Ramos (cell line): Measurements from ENCODE around the gene CIC.

Experiments
- in situ Hi-C: fragments of 300-500 bp; cut with MboI; formaldehyde crosslinking; loops from one replicate; pipeline ENCODE4 v1.14.3; 2022; ENCODE audit warnings: low sequenced_read_pairs; ENCODE audit not compliant: unreplicated experiment

Gene CIC

GRCh38 chr19:42295342-42295741 is 26.3 kb downstream of the CIC start:
- in situ Hi-C loops = no loop called here

DNA sequence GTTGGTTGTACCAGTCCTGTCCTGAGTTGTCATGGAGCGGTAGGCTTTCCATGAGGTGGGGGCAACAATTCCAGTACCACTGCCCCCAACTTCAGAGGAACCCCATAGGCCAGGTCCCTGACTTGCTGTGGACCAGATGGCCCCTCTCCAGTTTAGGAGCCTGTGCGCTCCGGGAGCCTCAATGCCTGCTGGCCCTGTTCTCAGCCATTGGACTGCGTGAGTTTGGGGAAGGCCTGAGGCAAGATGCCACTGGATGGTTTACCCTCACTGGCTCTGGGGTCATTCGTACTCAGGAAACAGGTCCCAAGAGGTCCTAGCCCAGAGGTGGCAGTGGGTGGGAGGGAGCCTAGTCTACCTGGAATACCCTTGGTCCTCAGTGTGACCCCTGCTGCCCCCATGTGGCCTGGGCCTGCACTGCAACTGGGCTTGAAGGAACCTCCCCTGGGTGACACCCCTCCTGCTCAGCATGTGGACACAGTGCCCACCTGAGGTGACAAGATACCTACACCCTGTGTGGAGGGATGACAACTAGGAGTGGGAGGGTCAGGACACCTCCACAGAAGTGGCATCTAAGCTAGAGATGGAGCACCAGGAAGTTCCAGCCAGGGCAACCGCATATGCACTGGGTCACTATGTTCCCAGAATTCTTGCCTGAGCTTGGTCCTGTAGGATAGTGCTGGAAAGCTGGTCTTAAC is 26.9 kb downstream of the CIC start:
- in situ Hi-C loops = no loop called here

GRCh38 chr19:42297039-42297438 is 28.0 kb downstream of the CIC start:
- in situ Hi-C loops = no loop called here

DNA sequence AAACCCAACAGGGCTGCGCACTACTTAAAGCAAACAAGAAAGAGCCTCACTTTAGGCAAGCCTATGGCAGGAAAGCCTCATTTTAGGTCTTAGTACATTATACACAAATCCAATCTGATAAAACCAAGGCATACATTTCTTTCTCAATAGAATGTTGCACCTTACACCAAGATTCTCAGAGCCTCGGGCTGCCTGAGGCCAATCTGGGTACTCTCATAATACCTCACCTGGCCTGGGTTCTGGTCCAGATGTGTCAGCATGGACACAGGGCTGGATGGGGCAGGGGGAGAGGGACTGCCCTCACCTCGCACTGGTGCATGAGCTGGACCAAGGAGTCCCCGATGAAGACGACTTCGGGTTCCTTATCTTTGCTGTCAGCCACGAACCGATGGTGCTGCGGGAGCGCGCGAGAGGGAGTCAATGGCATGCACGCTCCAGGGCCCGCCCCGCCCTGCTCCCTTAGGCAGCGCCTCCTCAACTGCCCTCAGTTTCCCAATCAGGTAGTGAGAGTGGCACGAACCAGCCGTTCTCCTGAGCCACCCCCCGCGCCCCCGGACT is 32.7 kb downstream of the CIC start, which contains the start of gene PRR19:
Gene PRR19 (plus strand): TSS at position 487 of the 558 bp plus-strand sequence. CDS start 7,453 bp downstream, outside the sequence.
- in situ Hi-C loops = no loop called here

GRCh38 chr19:42303101-42303464 is 34.0 kb downstream of the CIC start:
- in situ Hi-C loops = no loop called here

DNA sequence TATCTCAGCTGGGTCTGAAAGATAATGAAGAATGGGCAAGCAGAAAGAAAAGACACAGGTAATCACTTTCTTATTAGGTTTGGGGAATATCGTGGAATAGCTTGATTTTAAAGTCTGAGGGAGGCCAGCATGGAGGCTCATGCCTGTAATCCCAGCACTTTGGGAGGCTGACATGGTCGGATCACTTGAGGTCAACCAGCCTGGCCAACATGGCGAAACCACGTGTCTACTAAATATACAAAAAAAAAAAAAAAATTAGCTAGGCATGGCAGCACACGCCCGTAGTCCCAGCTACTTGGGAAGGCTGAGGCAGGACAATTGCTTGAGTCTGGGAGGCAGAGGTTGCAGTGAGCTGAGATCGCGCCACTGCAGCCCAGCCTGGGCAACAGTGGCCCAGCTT is 34.8 kb downstream of the CIC start:
- in situ Hi-C loops = no loop called here

GRCh38 chr19:42306646-42307045 is 37.6 kb downstream of the CIC start:
- in situ Hi-C loops = no loop called here

GRCh38 chr19:42309686-42310085 is 40.6 kb downstream of the CIC start:
- in situ Hi-C loops = no loop called here

DNA sequence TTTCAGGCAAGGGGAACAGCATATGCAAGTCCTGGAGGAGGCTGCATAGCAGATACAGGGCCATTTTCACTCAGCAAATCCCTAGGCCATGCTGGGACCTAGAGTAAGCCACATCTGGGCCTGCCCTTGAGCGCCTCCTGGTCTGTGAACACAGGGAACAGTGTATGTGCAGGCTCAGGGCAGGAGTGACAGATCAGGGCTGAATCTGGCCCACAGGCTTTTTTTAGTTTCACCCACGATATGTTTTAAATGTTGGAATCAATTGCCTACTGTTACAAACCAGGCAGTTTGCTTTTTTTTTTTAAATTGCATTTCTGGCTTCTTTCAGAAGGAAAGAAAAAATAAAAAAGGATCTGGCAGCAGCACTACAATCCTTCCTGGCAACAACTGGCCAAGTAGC is 42.6 kb downstream of the CIC start:
- in situ Hi-C loops = no loop called here

- in situ Hi-C loops = no loop called here
These were observed 43.3 kb downstream of the CIC start for GRCh38 chr19:42312370-42312769.

- in situ Hi-C loops = no loop called here
These were observed 44.2 kb downstream of the CIC start, which contains the start of gene TMEM145 for GRCh38 chr19:42313096-42313839. Gene TMEM145 (plus strand): TSS chr19:42313309. CDS start chr19:42313377, 68 bp downstream.

GRCh38 chr19:42313840-42314755 is 45.0 kb downstream of the CIC start:
- in situ Hi-C loops = no loop called here

DNA sequence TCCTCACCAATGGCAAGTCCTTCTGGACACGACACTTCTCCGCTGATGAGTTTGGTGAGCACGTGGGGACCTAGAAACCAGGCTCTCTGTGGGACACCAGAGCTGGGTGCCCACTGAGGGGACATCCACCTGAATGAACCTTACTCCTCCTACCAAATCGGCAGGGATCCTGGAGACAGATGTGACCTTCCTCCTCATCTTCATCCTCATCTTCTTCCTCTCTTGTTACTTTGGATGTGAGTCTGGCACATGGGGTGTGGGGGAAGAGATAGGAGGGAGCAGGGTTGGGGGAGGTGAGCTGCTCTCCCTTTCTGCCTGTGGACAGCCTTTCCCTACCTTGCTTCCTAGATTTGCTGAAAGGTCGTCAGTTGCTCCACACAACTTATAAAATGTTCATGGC is 46.0 kb downstream of the CIC start:
- in situ Hi-C loops = no loop called here

- in situ Hi-C loops = no loop called here
These were observed 47.5 kb downstream of the CIC start for GRCh38 chr19:42316223-42317211.

GRCh38 chr19:42317535-42317934 is 48.5 kb downstream of the CIC start:
- in situ Hi-C loops = no loop called here

DNA sequence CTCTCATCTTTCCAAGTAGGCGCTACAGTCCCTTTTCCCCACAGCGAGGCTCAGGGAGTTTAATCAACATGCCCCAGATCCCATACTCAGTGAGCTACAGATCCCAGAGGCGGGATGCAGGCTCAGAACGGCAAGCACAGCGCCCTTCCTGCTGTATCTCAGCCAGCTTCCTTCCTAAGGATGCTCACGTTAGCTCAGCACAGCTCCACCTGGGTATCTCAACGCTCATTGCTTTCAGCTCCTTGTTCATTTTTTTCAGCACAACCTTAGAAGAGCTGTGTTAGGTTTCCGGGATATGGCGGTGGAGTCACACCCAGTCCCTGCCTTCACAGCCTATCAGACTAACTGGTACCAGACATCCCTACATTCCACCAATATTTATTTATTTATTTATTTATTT is 53.3 kb downstream of the CIC start:
- in situ Hi-C loops = no loop called here

GRCh38 chr19:42323473-42323851 is 54.4 kb downstream of the CIC start:
- in situ Hi-C loops = no loop called here

DNA sequence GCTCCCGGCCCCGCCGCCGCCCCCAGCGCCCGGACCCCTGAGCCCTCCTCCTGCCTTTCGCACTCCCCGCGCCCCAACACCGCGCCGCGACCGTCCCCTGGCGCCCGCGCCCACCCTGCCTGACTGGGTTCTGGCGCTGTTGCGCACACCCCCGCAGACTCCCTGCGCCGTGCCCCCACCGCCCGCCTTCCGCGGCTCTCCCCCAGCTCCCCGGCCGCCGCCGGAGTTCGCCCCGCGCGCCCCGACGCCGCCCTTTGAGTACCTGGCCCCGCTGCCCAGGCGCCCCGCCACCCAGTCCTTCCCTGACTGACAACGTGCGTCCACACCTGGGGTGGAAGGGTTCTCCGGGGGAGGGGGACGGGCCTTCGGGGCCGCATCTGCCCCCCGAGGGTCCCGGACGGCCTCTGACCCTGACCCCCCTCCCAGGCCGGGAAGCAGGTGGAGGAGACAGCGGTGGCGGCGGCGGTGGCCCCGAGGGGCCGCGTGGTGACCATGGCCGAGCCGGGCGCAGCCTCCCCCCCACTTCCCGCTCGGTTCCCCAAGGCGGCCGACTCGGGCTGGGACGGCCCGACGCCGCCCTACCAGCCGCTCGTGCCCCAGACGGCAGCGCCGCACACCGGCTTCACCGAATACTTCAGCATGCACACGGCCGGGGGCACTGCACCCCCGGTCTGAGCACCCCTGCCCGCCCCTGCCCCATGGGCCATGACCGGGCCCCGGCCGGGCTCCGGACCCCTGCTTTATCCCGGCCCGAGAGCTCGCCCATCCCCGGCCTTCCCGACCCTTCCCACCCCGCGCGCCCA is 55.0 kb downstream of the CIC start:
- in situ Hi-C loops = no loop called here
